SK-N-MC (cell line): ENCODE data around the gene GPS1.

Source experiments
- EZH2 ChIP-seq: fragments of 200-600 bp; sonication (generic); IDR thresholded peaks from one replicate; pipeline ENCODE4 v1.6.1; 2017; ENCODE audit warnings: antibody characterized with exemption
- POLR2AphosphoS5 ChIP-seq: IDR thresholded peaks from 2 replicates; pipeline ENCODE4 v1.6.1; 2012; ENCODE audit warnings: mild to moderate bottlenecking, low read depth, low read length, borderline replicate concordance

- TF ChIP-seq POLR2AphosphoS5 (no peak), EZH2 (no peak)
These were observed 2.2 kb upstream of the GPS1 start for GRCh38 chr17:82049521-82049971.
